ENCODE data around the gene ATP6V0A4.
"Not testable (repeated sequence)": the region's sequence is repeated elsewhere in the genome, so short reads cannot be mapped to it uniquely, and the experiment has no call there.

The ATP6V0A4 gene

DNA sequence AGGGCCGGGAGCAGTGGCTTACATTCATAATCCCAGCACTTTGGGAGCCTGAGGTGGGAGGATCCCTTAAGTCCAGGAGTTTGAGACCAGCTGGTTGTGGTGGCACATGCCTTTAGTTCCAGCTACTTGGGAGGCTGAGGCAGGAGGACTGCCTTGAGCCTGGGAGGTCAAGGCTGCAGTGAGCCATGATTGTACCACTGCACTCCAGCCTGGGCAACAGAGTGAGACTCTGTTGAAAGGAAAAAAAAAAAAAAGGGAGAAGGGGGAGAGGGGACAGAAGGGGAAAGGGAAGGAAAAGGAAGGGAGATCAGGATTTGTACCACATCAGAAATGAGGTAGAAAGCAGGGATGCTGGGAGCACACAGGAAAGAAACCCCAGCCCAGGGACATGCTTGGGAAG, 58.1 kb downstream of the ATP6V0A4 start:
- TF ChIP-seq, protein P1, sequence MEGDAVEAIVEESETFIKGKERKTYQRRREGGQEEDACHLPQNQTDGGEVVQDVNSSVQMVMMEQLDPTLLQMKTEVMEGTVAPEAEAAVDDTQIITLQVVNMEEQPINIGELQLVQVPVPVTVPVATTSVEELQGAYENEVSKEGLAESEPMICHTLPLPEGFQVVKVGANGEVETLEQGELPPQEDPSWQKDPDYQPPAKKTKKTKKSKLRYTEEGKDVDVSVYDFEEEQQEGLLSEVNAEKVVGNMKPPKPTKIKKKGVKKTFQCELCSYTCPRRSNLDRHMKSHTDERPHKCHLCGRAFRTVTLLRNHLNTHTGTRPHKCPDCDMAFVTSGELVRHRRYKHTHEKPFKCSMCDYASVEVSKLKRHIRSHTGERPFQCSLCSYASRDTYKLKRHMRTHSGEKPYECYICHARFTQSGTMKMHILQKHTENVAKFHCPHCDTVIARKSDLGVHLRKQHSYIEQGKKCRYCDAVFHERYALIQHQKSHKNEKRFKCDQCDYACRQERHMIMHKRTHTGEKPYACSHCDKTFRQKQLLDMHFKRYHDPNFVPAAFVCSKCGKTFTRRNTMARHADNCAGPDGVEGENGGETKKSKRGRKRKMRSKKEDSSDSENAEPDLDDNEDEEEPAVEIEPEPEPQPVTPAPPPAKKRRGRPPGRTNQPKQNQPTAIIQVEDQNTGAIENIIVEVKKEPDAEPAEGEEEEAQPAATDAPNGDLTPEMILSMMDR (IDR thresholded peaks at IDR 0.05; ENCODE audit: insufficient read depth, low read length, poor library complexity, severe bottlenecking), result no peak
- no peak overlapping the region for H3K4me3 ChIP-seq (replicated peaks; ENCODE audit: low read depth, low read length)
- H3K27me3 ChIP-seq (replicated peaks; ENCODE audit: control insufficient read depth, insufficient read depth, low read length), result no peaks in the 10 kb centered on the region; the same call in 1 of the 2 replicates
- H3K36me3 ChIP-seq (ENCODE audit: control insufficient read depth, insufficient read depth, low read length), result no peaks in the 10 kb centered on the region
- no peak for DNase-seq (ENCODE audit: extremely low read depth, insufficient read length)

DNA sequence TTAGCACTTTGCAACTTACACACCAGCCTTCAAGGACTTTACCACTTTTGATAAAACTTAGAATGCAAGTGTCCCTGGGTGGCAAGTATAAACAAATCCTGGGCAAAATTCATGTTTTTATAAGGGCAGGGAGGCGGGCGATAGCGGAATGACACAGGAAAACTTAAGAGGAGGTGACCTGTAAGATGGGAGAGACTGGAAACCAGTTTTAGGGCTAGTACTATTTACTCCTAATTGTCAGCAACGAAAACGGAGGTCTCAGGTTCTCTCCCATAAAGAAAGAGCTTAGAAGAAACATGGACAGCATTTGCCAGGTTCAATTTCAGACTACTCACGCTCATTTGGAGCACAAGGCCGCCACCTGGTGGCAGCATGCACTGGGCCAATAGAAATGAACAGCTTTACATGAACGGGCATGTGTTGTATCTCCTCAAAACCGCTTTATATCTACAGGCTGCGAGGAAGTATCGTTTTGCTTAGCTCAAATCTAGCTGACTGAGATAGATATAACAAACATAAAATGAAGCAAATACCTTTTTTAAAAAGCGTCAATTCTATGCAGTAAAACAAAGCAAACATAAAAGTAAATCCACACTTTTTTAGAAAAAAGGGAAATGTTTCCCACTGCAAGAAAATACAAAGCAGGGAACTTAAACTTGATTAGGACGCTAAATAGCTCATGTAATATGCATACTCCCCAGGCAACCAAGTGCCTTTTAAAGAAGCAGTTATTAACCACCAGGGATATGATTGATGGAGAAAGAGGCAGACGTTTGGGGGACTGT, 59.3 kb downstream of the ATP6V0A4 start:
- no peaks in the 10 kb centered on the region; the same call in 1 of the 2 replicates for H3K27me3 ChIP-seq (replicated peaks; ENCODE audit: control insufficient read depth, insufficient read depth, low read length)
- TF ChIP-seq, protein P1 (IDR thresholded peaks at IDR 0.05; ENCODE audit: insufficient read depth, low read length, poor library complexity, severe bottlenecking), result peak; percentile 90
- peak; percentile 38 for DNase-seq (ENCODE audit: extremely low read depth, insufficient read length)
- no peak overlapping the region for H3K4me3 ChIP-seq (replicated peaks; ENCODE audit: low read depth, low read length)
- no peaks in the 10 kb centered on the region for H3K36me3 ChIP-seq (ENCODE audit: control insufficient read depth, insufficient read depth, low read length)

DNA sequence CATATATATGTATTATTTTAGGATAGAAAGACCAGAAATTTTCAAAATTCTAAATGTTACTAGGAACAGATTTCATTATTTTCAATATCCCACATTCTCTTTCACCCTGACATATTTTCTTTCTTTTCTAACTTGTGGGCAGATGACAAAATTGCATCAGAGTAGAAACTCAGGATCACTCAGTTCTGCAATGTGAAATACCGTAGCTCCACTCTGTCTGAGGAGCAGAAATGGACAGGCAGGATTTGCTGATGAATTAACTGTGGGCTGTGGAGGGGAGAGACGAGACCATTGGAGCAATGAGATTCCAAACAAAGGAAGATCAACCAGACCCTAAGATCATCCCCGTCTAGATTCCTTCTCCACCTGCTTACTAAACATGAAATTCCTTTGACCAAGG, 59.9 kb downstream of the ATP6V0A4 start:
- Histone ChIP-seq H3K4me3 (replicated peaks; ENCODE audit: low read depth, low read length) (no peak overlapping the region), H3K27me3 (replicated peaks; ENCODE audit: control insufficient read depth, insufficient read depth, low read length) (no peaks in the 10 kb centered on the region; the same call in 1 of the 2 replicates), H3K36me3 (ENCODE audit: control insufficient read depth, insufficient read depth, low read length) (no peaks in the 10 kb centered on the region)
- TF ChIP-seq, protein P1 (IDR thresholded peaks at IDR 0.05; ENCODE audit: insufficient read depth, low read length, poor library complexity, severe bottlenecking), result no peak
- no peak for DNase-seq (ENCODE audit: extremely low read depth, insufficient read length)

DNA sequence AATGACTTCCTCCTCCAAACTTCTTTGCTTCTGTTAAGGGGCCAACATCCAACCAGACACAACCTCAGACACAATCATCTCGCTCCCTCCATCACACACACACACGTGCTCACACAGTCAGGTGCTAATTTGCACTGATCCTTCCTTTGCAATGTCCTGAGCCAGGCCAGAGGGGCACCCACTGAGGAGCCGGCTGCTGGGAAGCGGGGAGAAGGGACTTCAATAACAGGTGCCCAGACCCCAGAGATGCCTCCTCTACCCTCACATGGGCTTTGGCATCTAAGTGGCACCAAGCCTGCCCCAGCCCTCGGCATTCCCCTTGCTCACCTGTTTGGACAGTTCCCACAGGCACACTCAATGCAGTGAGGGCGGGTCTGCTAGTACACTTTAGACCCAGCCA, 62.6 kb downstream of the ATP6V0A4 start:
- H3K36me3 ChIP-seq (ENCODE audit: control insufficient read depth, insufficient read depth, low read length), result no peaks in the 10 kb centered on the region
- TF ChIP-seq, protein P1 (IDR thresholded peaks at IDR 0.05; ENCODE audit: insufficient read depth, low read length, poor library complexity, severe bottlenecking), result no peak
- H3K27me3 ChIP-seq (replicated peaks; ENCODE audit: control insufficient read depth, insufficient read depth, low read length), result no peaks in the 10 kb centered on the region; the same call in 1 of the 2 replicates

DNA sequence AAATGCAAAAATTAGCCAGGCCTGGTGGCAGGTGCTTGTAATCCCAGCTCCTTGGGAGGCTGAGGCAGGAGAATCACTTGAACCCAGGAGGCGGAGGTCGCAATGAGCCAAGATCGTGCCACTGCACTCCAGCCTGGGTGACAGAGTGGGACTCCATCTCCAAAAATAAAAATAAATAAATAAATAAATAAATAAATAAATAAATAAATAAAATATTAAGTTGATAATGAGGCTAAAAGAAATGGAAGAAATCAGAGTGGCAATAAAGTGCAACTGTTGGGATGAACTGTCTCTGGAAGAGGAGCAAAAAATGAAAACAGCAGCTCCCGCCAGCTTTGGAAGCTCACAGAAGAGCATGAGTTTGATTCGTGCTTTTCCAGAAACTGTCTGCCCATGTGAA, 66.3 kb downstream of the ATP6V0A4 start:
- not testable (repeated sequence) for H3K4me3 ChIP-seq (replicated peaks; ENCODE audit: low read depth, low read length); DNase-seq (ENCODE audit: extremely low read depth, insufficient read length); H3K27me3 ChIP-seq (replicated peaks; ENCODE audit: control insufficient read depth, insufficient read depth, low read length); H3K36me3 ChIP-seq (ENCODE audit: control insufficient read depth, insufficient read depth, low read length)

More for the DNA sequence above, 62.6 kb downstream of the ATP6V0A4 start:
- no peak for DNase-seq (ENCODE audit: extremely low read depth, insufficient read length)
- no peak overlapping the region for H3K4me3 ChIP-seq (replicated peaks; ENCODE audit: low read depth, low read length)

DNA sequence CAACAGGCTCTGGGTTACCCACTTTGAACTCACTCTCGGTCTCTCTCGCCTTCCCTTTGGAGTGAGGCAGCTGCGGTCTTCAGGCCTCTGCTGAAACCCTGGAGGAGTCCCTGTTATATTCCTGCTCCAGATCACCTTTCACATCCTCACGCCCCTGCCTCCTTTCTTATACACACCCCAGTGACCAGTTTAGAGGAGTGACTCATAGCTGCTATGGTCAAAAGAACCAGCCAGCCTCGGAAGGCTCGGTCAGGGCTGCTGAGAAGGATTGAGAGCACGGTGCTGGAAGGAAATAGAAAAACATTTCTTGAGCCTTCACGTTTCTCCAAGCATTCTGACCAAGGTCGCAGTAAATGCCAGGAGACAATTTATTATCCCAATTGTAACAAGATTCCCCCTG, 68.6 kb downstream of the ATP6V0A4 start:
- DNase-seq (ENCODE audit: extremely low read depth, insufficient read length), result no peak
- TF ChIP-seq, protein P1 (IDR thresholded peaks at IDR 0.05; ENCODE audit: insufficient read depth, low read length, poor library complexity, severe bottlenecking), result no peak

More for the DNA sequence above, 68.6 kb downstream of the ATP6V0A4 start:
- no peaks in the 10 kb centered on the region for H3K27me3 ChIP-seq (replicated peaks; ENCODE audit: control insufficient read depth, insufficient read depth, low read length)
- no peaks in the 10 kb centered on the region for H3K36me3 ChIP-seq (ENCODE audit: control insufficient read depth, insufficient read depth, low read length)
- no peak overlapping the region for H3K4me3 ChIP-seq (replicated peaks; ENCODE audit: low read depth, low read length)

All from GM06990 (cell line).